ENCODE data around the gene RLF.

GRCh38 chr1:40274331-40274730 lies 113.1 kb downstream of the RLF start:
- TF ChIP-seq, protein P1, sequence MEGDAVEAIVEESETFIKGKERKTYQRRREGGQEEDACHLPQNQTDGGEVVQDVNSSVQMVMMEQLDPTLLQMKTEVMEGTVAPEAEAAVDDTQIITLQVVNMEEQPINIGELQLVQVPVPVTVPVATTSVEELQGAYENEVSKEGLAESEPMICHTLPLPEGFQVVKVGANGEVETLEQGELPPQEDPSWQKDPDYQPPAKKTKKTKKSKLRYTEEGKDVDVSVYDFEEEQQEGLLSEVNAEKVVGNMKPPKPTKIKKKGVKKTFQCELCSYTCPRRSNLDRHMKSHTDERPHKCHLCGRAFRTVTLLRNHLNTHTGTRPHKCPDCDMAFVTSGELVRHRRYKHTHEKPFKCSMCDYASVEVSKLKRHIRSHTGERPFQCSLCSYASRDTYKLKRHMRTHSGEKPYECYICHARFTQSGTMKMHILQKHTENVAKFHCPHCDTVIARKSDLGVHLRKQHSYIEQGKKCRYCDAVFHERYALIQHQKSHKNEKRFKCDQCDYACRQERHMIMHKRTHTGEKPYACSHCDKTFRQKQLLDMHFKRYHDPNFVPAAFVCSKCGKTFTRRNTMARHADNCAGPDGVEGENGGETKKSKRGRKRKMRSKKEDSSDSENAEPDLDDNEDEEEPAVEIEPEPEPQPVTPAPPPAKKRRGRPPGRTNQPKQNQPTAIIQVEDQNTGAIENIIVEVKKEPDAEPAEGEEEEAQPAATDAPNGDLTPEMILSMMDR (IDR thresholded peaks at IDR 0.05 in 2 of 3, conservative IDR thresholded peaks at IDR 0.05 in 1 of 3; ENCODE audit: control insufficient read depth in 2 of 3, extremely low read depth in 1 of 3, insufficient read depth in 1 of 3, low read depth in 3 of 3, low read length in 3 of 3), result no peak
- TF ChIP-seq POLR2A (IDR thresholded peaks at IDR 0.05; ENCODE audit: low read depth, low read length), result no peak
- TF ChIP-seq CBX5 (IDR thresholded peaks at IDR 0.05; ENCODE audit: low read depth), result no peak
- TF ChIP-seq EP300 (IDR thresholded peaks at IDR 0.05; ENCODE audit: borderline replicate concordance in 1 of 2, control insufficient read depth in 1 of 2, low read depth in 2 of 2, low read length in 2 of 2), result no peak
- TF ChIP-seq SIN3A (IDR thresholded peaks at IDR 0.05; ENCODE audit: low read depth, low read length), result no peak
- no peak for TF ChIP-seq EZH2 (IDR thresholded peaks at IDR 0.05; ENCODE audit: borderline replicate concordance, control insufficient read depth, low read depth, low read length)

Measured in GM12878 (cell line).